GM11168 (cell line): Measurements from ENCODE around the gene MSL3.

Source experiments
- in situ Hi-C: fragments of 300-500 bp; cut with MboI; formaldehyde crosslinking; loops from one replicate; pipeline ENCODE4 v1.12.0; 2022; ENCODE audit warnings: low sequenced_read_pairs; ENCODE audit not compliant: unreplicated experiment

Gene MSL3

GRCh38 chrX:11793734-11794133 is 35.7 kb downstream of the MSL3 start:
- in situ Hi-C loops: loop anchor here (25.0 kb wide), 1 partner anchor 656 kb away; no protein-coding TSS in a partner anchor

- in situ Hi-C loops: no loop called here
Measured at GRCh38 chrX:11813341-11813740, 55.3 kb downstream of the MSL3 start.
